ENCODE measurements around the gene IGFL1. TPM values are rescaled to one million over a fixed set of nuclear protein-coding genes. Genes with fewer than 3 reads are reported as not detected.

The IGFL1 gene
- total and polyA plus RNA-seq, 2 of the 4 experiments (the other 2 are of a cell fraction), result not detected

DNA sequence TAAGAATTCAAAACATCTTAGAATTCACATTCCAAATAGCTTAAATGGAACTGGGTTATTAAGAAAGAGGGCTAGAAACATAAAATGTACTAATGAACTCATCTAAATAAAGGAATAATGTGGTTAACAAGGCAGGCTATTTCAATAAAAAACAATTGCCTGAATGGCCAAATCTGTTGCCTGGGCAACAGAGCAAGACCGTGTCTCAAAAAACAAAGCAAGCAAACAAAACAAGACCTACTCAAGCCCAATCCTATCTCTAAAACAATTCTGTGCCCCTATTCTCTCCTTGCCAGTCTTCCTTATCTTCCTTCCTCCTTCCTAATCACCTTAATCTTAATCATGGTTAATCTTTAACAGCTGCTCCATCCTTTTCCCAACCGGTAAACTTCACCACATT is 12.1 kb downstream of the IGFL1 start:
- no peak overlapping the region for H2AK9ac ChIP-seq (replicated peaks; ENCODE audit: low read depth, low read length, poor library complexity)
- DNase-seq, result no peak
- no peak overlapping the region for H2BK15ac ChIP-seq (ENCODE audit: low read depth, low read length)
- H2BK20ac ChIP-seq (ENCODE audit: low read depth, low read length), result no peak overlapping the region
- no peak overlapping the region for H2BK120ac ChIP-seq (ENCODE audit: low read depth, low read length)
- TF ChIP-seq CHD1 (IDR thresholded peaks at IDR 0.05; ENCODE audit: low read depth, low read length) (no peak), POLR2A (IDR thresholded peaks at IDR 0.05; ENCODE audit: low read depth, low read length) (no peak), SMC3 (IDR thresholded peaks at IDR 0.05; ENCODE audit: low read depth, low read length) (no peak), CEBPB (IDR thresholded peaks at IDR 0.05; ENCODE audit: low read depth, low read length) (no peak), MXI1 (IDR thresholded peaks at IDR 0.05; ENCODE audit: borderline replicate concordance, low read depth, low read length) (no peak), NFE2L2 (IDR thresholded peaks at IDR 0.05; ENCODE audit: low read depth, low read length) (no peak), RFX5 (IDR thresholded peaks at IDR 0.05; ENCODE audit: low read depth, low read length) (no peak), BHLHE40 (IDR thresholded peaks at IDR 0.05; ENCODE audit: low read depth, low read length) (no peak), MAFK (IDR thresholded peaks at IDR 0.05; ENCODE audit: low read depth, low read length) (no peak), FOS (IDR thresholded peaks at IDR 0.05; ENCODE audit: low read depth, low read length) (no peak), MAZ (IDR thresholded peaks at IDR 0.05; ENCODE audit: borderline replicate concordance, low read depth, low read length) (no peak), RAD21 (IDR thresholded peaks at IDR 0.05; ENCODE audit: low read length) (no peak), RCOR1 (IDR thresholded peaks at IDR 0.05; ENCODE audit: insufficient replicate concordance, low read length) (no peak)
- TF ChIP-seq, protein P1, sequence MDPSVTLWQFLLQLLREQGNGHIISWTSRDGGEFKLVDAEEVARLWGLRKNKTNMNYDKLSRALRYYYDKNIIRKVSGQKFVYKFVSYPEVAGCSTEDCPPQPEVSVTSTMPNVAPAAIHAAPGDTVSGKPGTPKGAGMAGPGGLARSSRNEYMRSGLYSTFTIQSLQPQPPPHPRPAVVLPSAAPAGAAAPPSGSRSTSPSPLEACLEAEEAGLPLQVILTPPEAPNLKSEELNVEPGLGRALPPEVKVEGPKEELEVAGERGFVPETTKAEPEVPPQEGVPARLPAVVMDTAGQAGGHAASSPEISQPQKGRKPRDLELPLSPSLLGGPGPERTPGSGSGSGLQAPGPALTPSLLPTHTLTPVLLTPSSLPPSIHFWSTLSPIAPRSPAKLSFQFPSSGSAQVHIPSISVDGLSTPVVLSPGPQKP (IDR thresholded peaks at IDR 0.05; ENCODE audit: borderline replicate concordance, low read depth, low read length), result no peak
- TF ChIP-seq, protein P2, sequence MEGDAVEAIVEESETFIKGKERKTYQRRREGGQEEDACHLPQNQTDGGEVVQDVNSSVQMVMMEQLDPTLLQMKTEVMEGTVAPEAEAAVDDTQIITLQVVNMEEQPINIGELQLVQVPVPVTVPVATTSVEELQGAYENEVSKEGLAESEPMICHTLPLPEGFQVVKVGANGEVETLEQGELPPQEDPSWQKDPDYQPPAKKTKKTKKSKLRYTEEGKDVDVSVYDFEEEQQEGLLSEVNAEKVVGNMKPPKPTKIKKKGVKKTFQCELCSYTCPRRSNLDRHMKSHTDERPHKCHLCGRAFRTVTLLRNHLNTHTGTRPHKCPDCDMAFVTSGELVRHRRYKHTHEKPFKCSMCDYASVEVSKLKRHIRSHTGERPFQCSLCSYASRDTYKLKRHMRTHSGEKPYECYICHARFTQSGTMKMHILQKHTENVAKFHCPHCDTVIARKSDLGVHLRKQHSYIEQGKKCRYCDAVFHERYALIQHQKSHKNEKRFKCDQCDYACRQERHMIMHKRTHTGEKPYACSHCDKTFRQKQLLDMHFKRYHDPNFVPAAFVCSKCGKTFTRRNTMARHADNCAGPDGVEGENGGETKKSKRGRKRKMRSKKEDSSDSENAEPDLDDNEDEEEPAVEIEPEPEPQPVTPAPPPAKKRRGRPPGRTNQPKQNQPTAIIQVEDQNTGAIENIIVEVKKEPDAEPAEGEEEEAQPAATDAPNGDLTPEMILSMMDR (conservative IDR thresholded peaks at IDR 0.05; ENCODE audit: low read depth, low read length), result no peak
- TF ChIP-seq, protein P3, sequence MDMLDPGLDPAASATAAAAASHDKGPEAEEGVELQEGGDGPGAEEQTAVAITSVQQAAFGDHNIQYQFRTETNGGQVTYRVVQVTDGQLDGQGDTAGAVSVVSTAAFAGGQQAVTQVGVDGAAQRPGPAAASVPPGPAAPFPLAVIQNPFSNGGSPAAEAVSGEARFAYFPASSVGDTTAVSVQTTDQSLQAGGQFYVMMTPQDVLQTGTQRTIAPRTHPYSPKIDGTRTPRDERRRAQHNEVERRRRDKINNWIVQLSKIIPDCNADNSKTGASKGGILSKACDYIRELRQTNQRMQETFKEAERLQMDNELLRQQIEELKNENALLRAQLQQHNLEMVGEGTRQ (IDR thresholded peaks at IDR 0.05; ENCODE audit: low read depth, low read length), result no peak
- 0% methylated on average over 1 of the region's 2 CpGs; no CpG with 5 or more reads in 1 of the 2 experiments for WGBS, 2 experiments (ENCODE audit: extremely low coverage in 2 of 2, insufficient read length in 1 of 2)
- no peaks in the 10 kb centered on the region for H3K9me3 ChIP-seq (ENCODE audit: control insufficient read depth, insufficient read depth, low read length)
- no peak overlapping the region for H3K23ac ChIP-seq (ENCODE audit: low read depth, low read length)
- no peak overlapping the region for H3K56ac ChIP-seq (ENCODE audit: extremely low read depth, insufficient read depth, low read length)
- CTCF ChIA-PET, result no interaction called here
- no peak overlapping the region for H3K14ac ChIP-seq (replicated peaks; ENCODE audit: low read depth, low read length)
- no peak overlapping the region for H2BK5ac ChIP-seq (ENCODE audit: low read depth, low read length, poor library complexity, severe bottlenecking)
- no peaks in the 10 kb centered on the region for H3K79me1 ChIP-seq (ENCODE audit: low read depth in 1 of 2, low read length in 2 of 2)
- H3K4me2 ChIP-seq (ENCODE audit: low read depth, low read length), result no peak overlapping the region
- H3K36me3 ChIP-seq (ENCODE audit: control insufficient read depth, insufficient read depth, low read length), result no peaks in the 10 kb centered on the region
- no peaks in the 10 kb centered on the region for H3K4me1 ChIP-seq (ENCODE audit: control insufficient read depth, insufficient read depth, low read length)
- no peak overlapping the region for H2AFZ ChIP-seq (replicated peaks; ENCODE audit: low read length, poor library complexity)
- H3K27ac ChIP-seq (ENCODE audit: insufficient read depth, low read length), result no peak overlapping the region
- no peak for ATAC-seq (ENCODE audit: low read depth)
- in situ Hi-C loops (cut with MboI; ENCODE audit: low sequenced_read_pairs) (no loop called here), dilution Hi-C loops (cut with HindIII; ENCODE audit: low sequenced_read_pairs, unreplicated experiment) (no loop called here), intact Hi-C loops (cut with micrococcal nuclease) (no loop called here)
- no peak overlapping the region for H3K4ac ChIP-seq (ENCODE audit: low read depth, low read length)
- POLR2A ChIA-PET (ENCODE audit: unreplicated experiment), result no interaction called here
- H3K9me1 ChIP-seq (ENCODE audit: insufficient read depth, low read length), result no peaks in the 10 kb centered on the region
- H3K27me3 ChIP-seq (ENCODE audit: control insufficient read depth, insufficient read depth, low read length), result peaks cover 29% of the 10 kb centered on the region
- H4K8ac ChIP-seq (ENCODE audit: low read depth in 2 of 2, low read length in 2 of 2), result no peak overlapping the region
- H4K91ac ChIP-seq (ENCODE audit: insufficient read depth, low read depth, low read length), result no peak overlapping the region
- no peak overlapping the region for H3K9ac ChIP-seq (ENCODE audit: low read depth, low read length)
- BruUV-seq (replicated peaks), result no TSS peak
- H2AK5ac ChIP-seq (ENCODE audit: low read depth, low read length), result no peak overlapping the region
- no peak overlapping the region for H3K4me3 ChIP-seq (ENCODE audit: insufficient read depth, low read depth, low read length)
- no peaks in the 10 kb centered on the region for H4K20me1 ChIP-seq (ENCODE audit: insufficient read depth, low read length)
- H4K5ac ChIP-seq (ENCODE audit: low read depth, low read length), result no peak overlapping the region
- no peak overlapping the region for H3K18ac ChIP-seq (ENCODE audit: low read depth, low read length)
